HEK293 (cell line): ENCODE data around the gene ZFY.

ENCODE experiments used
- CTCF ChIP-seq: fragments of 450-650 bp; formaldehyde crosslinking; IDR thresholded peaks from 2 replicates; pipeline ENCODE4 v1.5.1; 2016; ENCODE audit warnings: missing biosample characterization, missing genetic modification characterization
- PBX3 ChIP-seq: sonication (generic); formaldehyde crosslinking; IDR thresholded peaks from 2 replicates; pipeline ENCODE4 v1.8.1; 2022; ENCODE audit warnings: mild to moderate bottlenecking, moderate library complexity, missing genetic modification reagents
- ZNF140 ChIP-seq: fragments of 450-650 bp; formaldehyde crosslinking; IDR thresholded peaks from 2 replicates; pipeline ENCODE4 v1.5.1; 2016; ENCODE audit warnings: missing biosample characterization, missing genetic modification characterization
- ZNF239 ChIP-seq: fragments of 450-650 bp; formaldehyde crosslinking; IDR thresholded peaks from 2 replicates; pipeline ENCODE4 v1.5.1; 2016; ENCODE audit warnings: missing biosample characterization, missing genetic modification characterization
- ZNF292 ChIP-seq: fragments of 450-650 bp; formaldehyde crosslinking; IDR thresholded peaks from 2 replicates; pipeline ENCODE4 v1.5.1; 2016; ENCODE audit warnings: low read depth, missing biosample characterization, missing genetic modification characterization, borderline replicate concordance
- ZNF660 ChIP-seq: fragments of 450-650 bp; IDR thresholded peaks from 2 replicates; pipeline ENCODE4 v1.5.1; 2018; ENCODE audit warnings: missing biosample characterization, mild to moderate bottlenecking, missing genetic modification characterization
- ZNF704 ChIP-seq: fragments of 450-650 bp; formaldehyde crosslinking; IDR thresholded peaks from 2 replicates; pipeline ENCODE4 v1.5.1; 2016; ENCODE audit warnings: missing biosample characterization, missing genetic modification characterization

DNA sequence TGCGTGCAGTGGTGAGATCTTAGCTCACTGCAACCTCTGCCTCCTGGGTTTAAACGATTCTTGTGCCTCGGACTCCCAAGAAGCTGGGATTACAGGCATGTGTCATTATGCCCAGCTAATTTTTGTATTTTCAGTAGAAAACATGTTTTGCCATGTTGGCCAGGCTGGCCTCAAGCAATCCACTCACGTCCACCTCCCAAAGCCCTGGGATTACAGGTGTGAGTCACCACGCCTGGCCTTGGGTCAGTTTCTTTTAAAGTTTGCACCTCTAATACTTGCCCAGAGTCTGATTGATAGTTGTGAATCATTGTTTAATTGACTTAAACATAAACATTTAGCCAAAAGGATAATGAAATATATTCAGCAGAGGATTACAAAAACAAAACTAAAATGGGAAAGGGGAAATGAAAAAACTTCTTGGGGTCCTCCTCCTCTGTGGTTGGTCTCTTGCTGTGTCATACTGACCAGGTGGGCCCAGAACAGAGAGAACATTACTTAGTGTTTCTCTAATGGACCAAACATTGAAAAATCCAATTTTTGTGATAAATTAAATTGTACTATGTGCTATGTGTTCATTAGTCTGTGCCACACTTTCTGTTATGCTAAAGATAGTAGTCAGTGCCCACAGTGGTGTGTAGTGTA, 38.0 kb downstream of the ZFY start:
- no peak for TF ChIP-seq ZNF140 (tag by site-specific recombination)
- no peak for TF ChIP-seq ZNF292
- TF ChIP-seq ZNF660 (tag by site-specific recombination), result no peak
- no peak for TF ChIP-seq ZNF704 (tag by site-specific recombination)
- no peak for TF ChIP-seq CTCF (tag by site-specific recombination)
- TF ChIP-seq PBX3 (CRISPR knock-in tag), result no peak
- no peak for TF ChIP-seq ZNF239 (tag by site-specific recombination)
